Left renal cortex interstitium (tissue), 4 donors: Measurements from ENCODE around the gene DCP2. TPM values are rescaled to one million over a fixed set of nuclear protein-coding genes. Genes with fewer than 3 reads are reported as not detected.

Experiments
- DNase-seq, 4 donors: peaks; one replicate each; pipeline ENCODE4 v3.0.0-alpha.2; 2013; ENCODE audit warnings: low read depth in 4 of 4, low spot score in 2 of 4, missing footprints in 1 of 4
- polyA plus RNA-seq, 4 donors: library from polyadenylated mRNA; unstranded; fragments of 120-200 nt; gene quantifications; one replicate each; pipeline ENCODE4 v1.2.1, GENCODE V29; 2013; ENCODE audit not compliant: insufficient read length in 4 of 4

DCP2 gene
- polyA plus RNA-seq, 4 donors, result 33.8 to 44.9 (median 34.2) TPM

GRCh38 chr5:113017881-113018635, 41.5 kb downstream of the DCP2 start:
- DNase-seq, result no peak

- DNase-seq, result no peak
Observed at GRCh38 chr5:113020461-113021273, 44.1 kb downstream of the DCP2 start.

GRCh38 chr5:113022661-113023060, 46.1 kb downstream of the DCP2 start:
- DNase-seq, result no peak

GRCh38 chr5:113024076-113024697, 47.6 kb downstream of the DCP2 start:
- DNase-seq, result no peak

GRCh38 chr5:113025596-113025995, 49.0 kb downstream of the DCP2 start:
- no peak for DNase-seq

GRCh38 chr5:113026211-113026610, 49.6 kb downstream of the DCP2 start:
- no peak for DNase-seq

- DNase-seq, result no peak
Observed at GRCh38 chr5:113027015-113027414, 50.4 kb downstream of the DCP2 start.

GRCh38 chr5:113027431-113027830, 50.8 kb downstream of the DCP2 start:
- no peak for DNase-seq

GRCh38 chr5:113029614-113030013, 53.0 kb downstream of the DCP2 start:
- DNase-seq, result no peak

- DNase-seq, result no peak
Observed at GRCh38 chr5:113031104-113031503, 54.5 kb downstream of the DCP2 start.

- DNase-seq, result no peak
Observed at GRCh38 chr5:113031557-113031956, 55.0 kb downstream of the DCP2 start.

- no peak for DNase-seq
Observed at GRCh38 chr5:113034182-113034773, 57.7 kb downstream of the DCP2 start.

- no peak for DNase-seq
Observed at GRCh38 chr5:113035096-113035495, 58.5 kb downstream of the DCP2 start.

- no peak for DNase-seq
Observed at GRCh38 chr5:113036321-113036720, 59.7 kb downstream of the DCP2 start.

GRCh38 chr5:113036826-113037225, 60.2 kb downstream of the DCP2 start:
- DNase-seq, result no peak

GRCh38 chr5:113038136-113038535, 61.5 kb downstream of the DCP2 start:
- DNase-seq, result no peak

- DNase-seq, result no peak
Observed at GRCh38 chr5:113038714-113039113, 62.1 kb downstream of the DCP2 start.

- DNase-seq, result no peak
Observed at GRCh38 chr5:113039229-113039933, 62.8 kb downstream of the DCP2 start.

- DNase-seq, result no peak
Observed at GRCh38 chr5:113039934-113040285, 63.3 kb downstream of the DCP2 start.

GRCh38 chr5:113040672-113041260, 64.2 kb downstream of the DCP2 start:
- no peak for DNase-seq
